H1 (cell line): ENCODE results near the gene IDI2. TPM values are rescaled to one million over a fixed set of nuclear protein-coding genes. Genes with fewer than 3 reads are reported as not detected.

Source experiments
- CHD1 ChIP-seq: IDR thresholded peaks from 2 replicates; pipeline ENCODE4 v1.6.1; 2012; ENCODE audit warnings: low read depth, low read length, improper control_type of control experiment
- GABPA ChIP-seq: IDR thresholded peaks from 2 replicates; pipeline ENCODE4 v1.6.1; 2011; ENCODE audit warnings: mild to moderate bottlenecking, low read length, moderate library complexity, borderline replicate concordance; ENCODE audit not compliant: insufficient read depth
- KDM1A ChIP-seq: fragments of 200-600, 300-600 bp; sonication (generic); IDR thresholded peaks from 2 replicates; pipeline ENCODE4 v1.7.1; 2016; ENCODE audit warnings: mild to moderate bottlenecking, low read length, borderline replicate concordance
- SP4 ChIP-seq: IDR thresholded peaks from 2 replicates; pipeline ENCODE4 v1.6.1; 2012; ENCODE audit warnings: low read length, inconsistent platforms
- polyA plus RNA-seq, 7 experiments: library from polyadenylated mRNA; depleted of rRNA in 3 of 7; stranded (reverse) in 5 of 7; unstranded in 2 of 7; fragments of >200 nt in 5 of 7; fragments of 200-250 nt in 2 of 7; gene quantifications; 1 replicate in 5 of 7; 2 replicates in 1 of 7; 4 replicates in 1 of 7; pipeline versions ENCODE4 v1.2.1 to v1.2.3, GENCODE V29; 2011 to 2013; ENCODE audit warnings: missing spikeins in 2 of 7, mixed read lengths in 2 of 7
- total RNA-seq: library from RNA; stranded (reverse); fragmentation: NEBNext Ultra II Directional; extraction: Animal tissue kit (Norgen Biotek cat#: 25700); gene quantifications from 2 replicates; pipeline ENCODE4 v1.2.1, GENCODE V29; 2021

The IDI2 gene
- total and polyA plus RNA-seq, 2 of the 8 experiments (the other 6 are each of a cell fraction or from before 2014, with no cell fraction given) = not detected

GRCh38 chr10:1044964-1045363 is 19.3 kb upstream of the IDI2 start (continued):
- TF ChIP-seq CHD1 (no peak), SP4 (no peak), GABPA (no peak), KDM1A (no peak)
